CD14-positive monocyte (primary cell): Measurements from ENCODE around the gene PLOD1. TPM values are rescaled to one million over a fixed set of nuclear protein-coding genes. Genes with fewer than 3 reads are reported as not detected.
A peak's percentile ranks its signal among the peaks of the same experiment; 100 is the strongest.

Experiments
- DNase-seq, 3 donors: peaks; one replicate each; pipeline ENCODE4 v3.0.0-alpha.2; 2011 to 2022
- H2AFZ ChIP-seq: 2 replicates; pipeline ENCODE4 v1.6.0; 2012; ENCODE audit warnings: mild to moderate bottlenecking, low read depth, low read length, inconsistent platforms; ENCODE audit not compliant: insufficient read depth, poor library complexity, severe bottlenecking
- H3K27ac ChIP-seq, 2 donors: 1 replicate in 1 of 2; 2 replicates in 1 of 2; pipeline ENCODE4 v1.5.1; 2012 to 2013; ENCODE audit warnings: low read length in 2 of 2, control low read depth in 1 of 2, inconsistent platforms in 1 of 2, low read depth in 1 of 2, mild to moderate bottlenecking in 1 of 2
- H3K27me3 ChIP-seq, 2 donors: one replicate each; pipeline versions ENCODE4 v1.6.0 to v1.6.1; 2011 to 2013; ENCODE audit warnings: low read length in 2 of 2; ENCODE audit not compliant: control insufficient read depth in 2 of 2, insufficient read depth in 2 of 2
- H3K36me3 ChIP-seq, 2 donors: replicated peaks in 1 of 2; 1 replicate in 1 of 2; 2 replicates in 1 of 2; pipeline versions ENCODE4 v1.5.1 to v1.6.1; 2012 to 2013; ENCODE audit warnings: low read length in 2 of 2, control low read depth in 1 of 2, inconsistent platforms in 1 of 2, mild to moderate bottlenecking in 1 of 2; ENCODE audit not compliant: insufficient read depth in 2 of 2, control insufficient read depth in 1 of 2
- H3K4me1 ChIP-seq, 2 donors: 1 replicate in 1 of 2; 2 replicates in 1 of 2; pipeline versions ENCODE4 v1.5.1 to v1.6.1; 2012 to 2013; ENCODE audit warnings: low read length in 2 of 2, control low read depth in 1 of 2, inconsistent platforms in 1 of 2, mild to moderate bottlenecking in 1 of 2, moderate library complexity in 1 of 2; ENCODE audit not compliant: insufficient read depth in 2 of 2, control insufficient read depth in 1 of 2
- H3K4me2 ChIP-seq: replicated peaks from 2 replicates; pipeline ENCODE3; 2012; ENCODE audit warnings: low read length, moderate library complexity, mild to moderate bottlenecking; ENCODE audit not compliant: poor library complexity, severe bottlenecking; ENCODE audit errors: extremely low read depth
- H3K4me3 ChIP-seq, 3 experiments: fragments of 200-600 bp in 1 of 3; sonication (generic) in 1 of 3; replicated peaks in 1 of 3; 1 replicate in 2 of 3; 2 replicates in 1 of 3; pipeline ENCODE4 v1.5.1; 2011 to 2013; ENCODE audit warnings: low read length in 3 of 3, mild to moderate bottlenecking in 3 of 3, control low read depth in 2 of 3, low read depth in 2 of 3, inconsistent platforms in 1 of 3, moderate library complexity in 1 of 3
- H3K79me2 ChIP-seq: 2 replicates; pipeline ENCODE4 v1.6.0; 2012; ENCODE audit warnings: mild to moderate bottlenecking, control low read depth, inconsistent platforms, low read length, moderate library complexity; ENCODE audit not compliant: insufficient read depth
- H3K9ac ChIP-seq: 2 replicates; pipeline ENCODE4 v1.6.0; 2017; ENCODE audit warnings: low read length, mild to moderate bottlenecking; ENCODE audit not compliant: insufficient read depth, poor library complexity, severe bottlenecking
- H3K9me3 ChIP-seq, 2 donors: replicated peaks in 1 of 2; 1 replicate in 1 of 2; 2 replicates in 1 of 2; pipeline versions ENCODE4 v1.5.1 to v1.6.1; 2012 to 2013; ENCODE audit warnings: low read length in 2 of 2, control low read depth in 1 of 2; ENCODE audit not compliant: control insufficient read depth in 1 of 2, insufficient read depth in 1 of 2
- H4K20me1 ChIP-seq: 2 replicates; pipeline ENCODE4 v1.6.0; 2012; ENCODE audit warnings: mild to moderate bottlenecking, low read length, control low read depth, moderate library complexity; ENCODE audit not compliant: insufficient read depth
- H3K27ac Mint-ChIP-seq, 7 donors: one replicate each; pipeline ENCODE4 v1.8.0; 2020; ENCODE audit warnings: mild to moderate bottlenecking in 7 of 7, mixed read lengths in 7 of 7, moderate library complexity in 6 of 7, inconsistent platforms in 2 of 7
- H3K27me3 Mint-ChIP-seq, 3 donors: one replicate each; pipeline ENCODE4 v1.8.0; 2021 to 2022; ENCODE audit warnings: low read depth in 3 of 3, mild to moderate bottlenecking in 3 of 3, mixed read lengths in 3 of 3, moderate library complexity in 3 of 3, inconsistent platforms in 1 of 3
- H3K36me3 Mint-ChIP-seq, 2 donors: one replicate each; pipeline ENCODE4 v1.8.0; 2020; ENCODE audit warnings: mixed read lengths in 2 of 2, inconsistent platforms in 1 of 2, mild to moderate bottlenecking in 1 of 2
- H3K4me1 Mint-ChIP-seq: one replicate; pipeline ENCODE4 v1.8.0; 2020; ENCODE audit warnings: mild to moderate bottlenecking, mixed read lengths
- H3K4me3 Mint-ChIP-seq, 2 donors: one replicate each; pipeline ENCODE4 v1.8.0; 2020; ENCODE audit warnings: mild to moderate bottlenecking in 2 of 2, mixed read lengths in 2 of 2, moderate library complexity in 1 of 2
- H3K9me3 Mint-ChIP-seq, 7 donors: one replicate each; pipeline ENCODE4 v1.8.0; 2020 to 2022; ENCODE audit warnings: mixed read lengths in 7 of 7, mild to moderate bottlenecking in 6 of 7, moderate library complexity in 6 of 7, inconsistent platforms in 2 of 7
- WGBS: methylation state at CpG from one replicate; pipeline ENCODE4 v1.1.5; 2013; ENCODE audit warnings: missing lambda C conversion rate; ENCODE audit not compliant: insufficient coverage; 5-methylcytosine and 5-hydroxymethylcytosine counted together
- intact Hi-C, 2 donors: fragments of 100-400 bp; cut with micrococcal nuclease; formaldehyde crosslinking; loops; one replicate each; pipeline versions ENCODE4 v1.15.0 to v1.15.1; 2023
- polyA minus RNA-seq: library from RNA; depleted of rRNA, polyadenylated mRNA; stranded (reverse); fragments of >200 nt; gene quantifications from 2 replicates; pipeline ENCODE4 v1.2.3, GENCODE V29; 2012
- polyA plus RNA-seq, 3 donors: library from polyadenylated mRNA; depleted of rRNA in 1 of 3; unstranded in 2 of 3; stranded (reverse) in 1 of 3; fragments of 300-500 nt in 2 of 3; fragments of >200 nt in 1 of 3; fragmentation: Illumina TruSeq in 2 of 3; gene quantifications; 1 replicate in 2 of 3; 2 replicates in 1 of 3; pipeline ENCODE4 v1.2.3, GENCODE V29; 2012 to 2021
- total RNA-seq, 12 experiments: library from RNA in 1 of 12; stranded (reverse) in 1 of 12; fragments of 120-200 nt in 1 of 12; gene quantifications; one replicate each; pipeline ENCODE4 v1.2.4 and lab custom pipeline; 2013 to 2026; ENCODE audit warnings: mixed read lengths in 6 of 12, inconsistent platforms in 1 of 12
- TF ChIP-seq, protein P1 (sequence below): fragments of 200-600 bp; IDR thresholded peaks from one replicate; pipeline ENCODE4 v1.8.0; 2022; ENCODE audit warnings: antibody characterized with exemption, mild to moderate bottlenecking

PLOD1 gene
- total RNA-seq (2013): 57.3 TPM
- polyA plus RNA-seq (10 to 100 TPM; 44.5 to 53.4 (median 53.1) TPM), polyA minus RNA-seq (61.7 and 97.8 TPM in 2 replicates), total RNA-seq (lab: John Stamatoyannopoulos, UW) (6.2 to 56.7 (median 43.9) reads per million in 11 experiments)

GRCh38 chr1:11934302-11935056 lies at the start of gene PLOD1:
TSS of gene PLOD1 (plus strand) at chr1:11934717. CDS start at chr1:11934780, 63 bp downstream.
- H3K4me1 Mint-ChIP-seq: peaks cover 45% of the 10 kb centered on the region
- Histone ChIP-seq H3K27ac (peak within 1 kb of the TSS; percentile 60 to 84), H2AFZ (peak within 1 kb of the TSS; percentile 95), H3K27me3 (no peaks in the 10 kb centered on the region), H3K9ac (peak within 1 kb of the TSS; percentile 81), H3K79me2 (peaks cover 13% of the 10 kb centered on the region), H3K4me1 (peaks cover 30 to 39% of the 10 kb centered on the region in 2 donors), H3K4me2 (peak within 1 kb of the TSS; percentile 89), H4K20me1 (peaks cover 17% of the 10 kb centered on the region), H3K36me3 (peaks cover 2 to 6% of the 10 kb centered on the region in 2 donors), H3K4me3 (peak within 1 kb of the TSS; percentile 57 to 87 (median 72)), H3K9me3 (no peaks in the 10 kb centered on the region)
- peaks cover 0 to 22% of the 10 kb centered on the region in 2 donors for H3K36me3 Mint-ChIP-seq
- intact Hi-C loops: loop anchor here in 1 of 2 donors (5.0 kb wide), 1 partner anchor 43 kb away; no protein-coding TSS in a partner anchor
- TF ChIP-seq, protein P1, sequence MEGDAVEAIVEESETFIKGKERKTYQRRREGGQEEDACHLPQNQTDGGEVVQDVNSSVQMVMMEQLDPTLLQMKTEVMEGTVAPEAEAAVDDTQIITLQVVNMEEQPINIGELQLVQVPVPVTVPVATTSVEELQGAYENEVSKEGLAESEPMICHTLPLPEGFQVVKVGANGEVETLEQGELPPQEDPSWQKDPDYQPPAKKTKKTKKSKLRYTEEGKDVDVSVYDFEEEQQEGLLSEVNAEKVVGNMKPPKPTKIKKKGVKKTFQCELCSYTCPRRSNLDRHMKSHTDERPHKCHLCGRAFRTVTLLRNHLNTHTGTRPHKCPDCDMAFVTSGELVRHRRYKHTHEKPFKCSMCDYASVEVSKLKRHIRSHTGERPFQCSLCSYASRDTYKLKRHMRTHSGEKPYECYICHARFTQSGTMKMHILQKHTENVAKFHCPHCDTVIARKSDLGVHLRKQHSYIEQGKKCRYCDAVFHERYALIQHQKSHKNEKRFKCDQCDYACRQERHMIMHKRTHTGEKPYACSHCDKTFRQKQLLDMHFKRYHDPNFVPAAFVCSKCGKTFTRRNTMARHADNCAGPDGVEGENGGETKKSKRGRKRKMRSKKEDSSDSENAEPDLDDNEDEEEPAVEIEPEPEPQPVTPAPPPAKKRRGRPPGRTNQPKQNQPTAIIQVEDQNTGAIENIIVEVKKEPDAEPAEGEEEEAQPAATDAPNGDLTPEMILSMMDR: no peak
- under 1% methylated on average over 46 of the region's 55 CpGs for WGBS
- peak within 1 kb of the TSS; percentile 83 to 89 for H3K4me3 Mint-ChIP-seq
- H3K27me3 Mint-ChIP-seq: peaks cover 0 to 5% (median 0%) of the 10 kb centered on the region in 3 donors
- DNase-seq: peak; percentile 57 to 76 (median 61)
- peak within 1 kb of the TSS; percentile 75 to 90 (median 88) for H3K27ac Mint-ChIP-seq
- H3K9me3 Mint-ChIP-seq: no peaks in the 10 kb centered on the region

- H3K4me1 ChIP-seq: peaks cover 0 to 7% of the 10 kb centered on the region in 2 donors
- Mint-ChIP-seq H3K27me3 (peaks cover 0 to 2% (median 2%) of the 10 kb centered on the region in 3 donors), H3K36me3 (no peaks in the 10 kb centered on the region), H3K4me1 (peaks cover 7% of the 10 kb centered on the region), H3K9me3 (peaks cover 0 to 2% (median 0%) of the 10 kb centered on the region in 7 donors), H3K4me3 (no peak overlapping the region), H3K27ac (no peak overlapping the region)
- no peak overlapping the region for H2AFZ ChIP-seq
- TF ChIP-seq, protein P1: no peak
- no peaks in the 10 kb centered on the region for H4K20me1 ChIP-seq
- no peak overlapping the region for H3K4me3 ChIP-seq
- no peak overlapping the region for H3K27ac ChIP-seq
- no peaks in the 10 kb centered on the region for H3K36me3 ChIP-seq
- H3K27me3 ChIP-seq: no peaks in the 10 kb centered on the region
- intact Hi-C loops: no loop called here
- H3K9ac ChIP-seq: no peak overlapping the region
- no peak overlapping the region for H3K4me2 ChIP-seq
- WGBS: 91% methylated on average over 5 of the region's 6 CpGs
- no peak for DNase-seq
- H3K79me2 ChIP-seq: no peaks in the 10 kb centered on the region
- no peaks in the 10 kb centered on the region for H3K9me3 ChIP-seq
These were observed 48.6 kb upstream of the PLOD1 start for GRCh38 chr1:11885916-11886315.
